ENCODE data around the gene NIBAN1.

DNA sequence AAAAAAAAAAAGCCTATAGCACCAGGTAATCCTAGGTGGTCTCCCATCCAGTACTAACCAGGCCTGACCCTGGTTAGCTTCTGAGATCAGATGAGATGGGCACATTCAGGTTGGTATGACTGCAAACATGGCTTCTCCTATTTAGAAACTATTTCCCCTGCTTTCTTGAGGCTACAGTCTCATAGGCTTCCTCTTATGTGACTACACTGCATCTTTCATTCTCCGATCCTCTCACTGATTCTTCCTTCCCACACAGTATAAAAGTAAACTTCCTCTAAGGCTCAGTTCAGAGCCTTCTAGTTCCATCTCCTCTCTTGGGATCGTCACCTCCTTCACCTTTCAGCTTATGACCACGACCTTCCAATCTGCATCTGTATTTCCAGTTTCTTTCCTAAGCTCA is 40.6 kb upstream of the NIBAN1 start:
- TF ChIP-seq EZH2 (IDR thresholded peaks at IDR 0.05) (no peak), POLR2AphosphoS5 (IDR thresholded peaks at IDR 0.05; ENCODE audit: borderline replicate concordance, low read depth, low read length) (no peak), FOXP2 (optimal IDR thresholded peaks at IDR 0.05; ENCODE audit: control extremely low read depth, extremely low read length, insufficient read depth) (no peak)

Measured in SK-N-MC (cell line).